Measurements from ENCODE around the gene SCAF8. TPM values are rescaled to one million over a fixed set of nuclear protein-coding genes. Genes with fewer than 3 reads are reported as not detected.

Gene SCAF8
- total and polyA plus RNA-seq, 10 donors: 10.5 to 60.7 (median 52.2) TPM

DNA sequence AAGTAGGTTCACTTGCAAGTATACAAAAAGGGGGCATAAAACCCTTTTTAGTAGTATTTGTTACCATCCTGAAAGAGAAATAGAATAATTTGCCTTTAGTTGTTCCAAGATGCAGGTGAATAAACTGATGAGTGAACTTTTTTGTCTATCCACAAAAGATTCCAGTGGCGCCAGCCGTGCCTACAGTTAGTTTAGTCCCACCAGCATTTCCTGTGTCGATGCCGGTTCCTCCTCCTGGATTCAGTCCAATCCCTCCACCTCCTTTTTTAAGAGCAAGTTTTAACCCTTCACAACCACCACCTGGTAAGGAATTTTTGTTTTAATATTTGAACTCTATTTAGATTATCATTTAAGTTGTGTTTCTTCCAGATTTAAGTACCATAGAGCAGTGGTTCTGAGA lies 90.9 kb downstream of the SCAF8 start:
- H3K27ac ChIP-seq: no peak overlapping the region
- intact Hi-C loops (cut with DNase I; ENCODE audit: low total_unique reads): no loop called here
- peaks cover 0 to 21% (median 5%) of the 10 kb centered on the region in 6 donors for H3K4me1 ChIP-seq
- no peak for DNase-seq
- H3K4me3 ChIP-seq: no peak overlapping the region
- whole genome bisulfite sequencing, 5 donors: 10 to 46% (median 28%) methylated on average over 4 of the region's 4 CpGs
- H3K27me3 ChIP-seq (replicated peaks in 1 of 7): no peaks in the 10 kb centered on the region
- H3K9me3 ChIP-seq: no peaks in the 10 kb centered on the region
- H3K36me3 ChIP-seq: peaks cover 0 to 100% (median 66%) of the 10 kb centered on the region in 6 donors
- TF ChIP-seq, protein P1, sequence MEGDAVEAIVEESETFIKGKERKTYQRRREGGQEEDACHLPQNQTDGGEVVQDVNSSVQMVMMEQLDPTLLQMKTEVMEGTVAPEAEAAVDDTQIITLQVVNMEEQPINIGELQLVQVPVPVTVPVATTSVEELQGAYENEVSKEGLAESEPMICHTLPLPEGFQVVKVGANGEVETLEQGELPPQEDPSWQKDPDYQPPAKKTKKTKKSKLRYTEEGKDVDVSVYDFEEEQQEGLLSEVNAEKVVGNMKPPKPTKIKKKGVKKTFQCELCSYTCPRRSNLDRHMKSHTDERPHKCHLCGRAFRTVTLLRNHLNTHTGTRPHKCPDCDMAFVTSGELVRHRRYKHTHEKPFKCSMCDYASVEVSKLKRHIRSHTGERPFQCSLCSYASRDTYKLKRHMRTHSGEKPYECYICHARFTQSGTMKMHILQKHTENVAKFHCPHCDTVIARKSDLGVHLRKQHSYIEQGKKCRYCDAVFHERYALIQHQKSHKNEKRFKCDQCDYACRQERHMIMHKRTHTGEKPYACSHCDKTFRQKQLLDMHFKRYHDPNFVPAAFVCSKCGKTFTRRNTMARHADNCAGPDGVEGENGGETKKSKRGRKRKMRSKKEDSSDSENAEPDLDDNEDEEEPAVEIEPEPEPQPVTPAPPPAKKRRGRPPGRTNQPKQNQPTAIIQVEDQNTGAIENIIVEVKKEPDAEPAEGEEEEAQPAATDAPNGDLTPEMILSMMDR (IDR thresholded peaks at IDR 0.05 in 8 of 11, conservative IDR thresholded peaks at IDR 0.05 in 3 of 11): no peak
- TF ChIP-seq POLR2AphosphoS5 (IDR thresholded peaks at IDR 0.05): no peak
- TF ChIP-seq POLR2A (IDR thresholded peaks at IDR 0.05): no peak

DNA sequence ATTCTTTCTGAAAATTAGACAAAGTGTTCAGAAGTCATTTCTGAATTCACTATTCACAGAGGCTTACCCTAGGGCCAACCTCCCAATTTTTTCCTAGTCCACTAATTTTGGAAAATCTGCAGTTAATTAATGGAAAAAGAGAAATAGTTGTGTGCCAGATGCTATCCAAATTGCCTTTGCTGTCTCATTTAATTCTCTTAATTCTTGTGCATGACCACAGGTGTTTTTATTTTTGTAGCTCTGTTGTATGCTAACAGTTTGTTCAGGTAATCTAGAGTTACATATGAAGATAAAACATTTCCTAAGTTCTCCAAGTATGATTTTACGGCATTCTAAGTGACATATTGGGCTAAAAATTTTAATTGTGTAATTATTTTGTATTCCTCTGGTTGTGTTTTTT lies 96.8 kb downstream of the SCAF8 start:
- no peak for TF ChIP-seq POLR2AphosphoS5 (IDR thresholded peaks at IDR 0.05)
- no peak for TF ChIP-seq POLR2A (IDR thresholded peaks at IDR 0.05)
- TF ChIP-seq, protein P1 (IDR thresholded peaks at IDR 0.05 in 8 of 11, conservative IDR thresholded peaks at IDR 0.05 in 3 of 11): no peak
- Histone ChIP-seq H3K27ac (no peak overlapping the region), H3K36me3 (peaks cover 0 to 97% (median 64%) of the 10 kb centered on the region in 6 donors), H3K4me3 (no peak overlapping the region), H3K4me1 (peaks cover 0 to 7% (median 6%) of the 10 kb centered on the region in 6 donors), H3K27me3 (replicated peaks in 1 of 7) (no peaks in the 10 kb centered on the region), H3K9me3 (no peaks in the 10 kb centered on the region)
- 97 to 100% (median 98%) methylated on average over 1 of the region's 1 CpG for WGBS, 5 donors
- no peak for DNase-seq
- intact Hi-C loops (cut with DNase I; ENCODE audit: low total_unique reads): no loop called here

DNA sequence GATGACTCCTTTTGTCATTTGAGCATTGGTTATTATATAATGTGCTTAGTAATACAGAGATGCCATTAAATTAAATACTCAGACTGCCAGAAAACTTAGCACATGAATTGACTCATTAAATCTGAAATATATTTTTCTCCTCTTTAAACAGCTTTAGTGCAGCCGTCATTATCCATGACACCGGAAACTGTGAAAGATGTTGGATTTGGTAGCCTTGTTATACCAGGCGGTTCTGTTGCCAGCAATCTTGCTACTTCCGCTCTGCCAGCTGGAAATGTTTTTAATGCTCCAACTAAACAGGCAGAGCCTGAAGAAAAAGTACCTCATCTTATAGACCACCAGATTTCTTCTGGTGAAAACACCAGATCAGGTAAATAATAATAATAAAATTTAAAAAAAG lies 97.6 kb downstream of the SCAF8 start:
- peaks cover 0 to 14% (median 8%) of the 10 kb centered on the region in 6 donors for H3K4me1 ChIP-seq
- no peaks in the 10 kb centered on the region for H3K27me3 ChIP-seq (replicated peaks in 1 of 7)
- 94 to 99% (median 96%) methylated on average over 4 of the region's 4 CpGs for WGBS, 5 donors
- DNase-seq: no peak
- no peak overlapping the region for H3K4me3 ChIP-seq
- TF ChIP-seq, protein P1 (IDR thresholded peaks at IDR 0.05 in 8 of 11, conservative IDR thresholded peaks at IDR 0.05 in 3 of 11): no peak
- no peak for TF ChIP-seq POLR2A (IDR thresholded peaks at IDR 0.05)
- no peak for TF ChIP-seq POLR2AphosphoS5 (IDR thresholded peaks at IDR 0.05)
- no peak overlapping the region for H3K27ac ChIP-seq
- intact Hi-C loops (cut with DNase I; ENCODE audit: low total_unique reads): no loop called here
- peaks cover 0 to 89% (median 58%) of the 10 kb centered on the region in 6 donors for H3K36me3 ChIP-seq
- H3K9me3 ChIP-seq: no peaks in the 10 kb centered on the region

DNA sequence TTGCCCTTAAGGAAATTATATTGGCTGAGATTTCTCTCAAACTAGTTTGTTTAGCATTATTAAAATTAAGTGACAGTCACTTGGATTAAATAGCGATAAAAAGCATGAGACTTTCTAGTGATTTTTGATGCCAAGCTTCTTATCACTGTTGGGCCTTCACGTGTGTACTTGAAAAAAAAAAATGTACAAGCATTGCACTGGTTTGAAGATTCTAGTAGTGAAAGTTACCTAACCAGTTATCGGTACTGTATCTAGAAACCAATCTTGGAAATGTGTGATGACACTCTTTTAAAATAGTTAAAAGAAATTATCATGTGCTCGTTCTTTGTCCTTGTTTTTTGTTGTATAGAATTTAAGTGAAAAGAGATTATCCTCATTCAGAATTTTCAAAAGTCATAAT lies 102.1 kb downstream of the SCAF8 start:
- Histone ChIP-seq H3K9me3 (no peaks in the 10 kb centered on the region), H3K27ac (no peak overlapping the region), H3K27me3 (replicated peaks in 1 of 7) (no peaks in the 10 kb centered on the region), H3K36me3 (peaks cover 0 to 54% (median 33%) of the 10 kb centered on the region in 6 donors), H3K4me1 (peaks cover 0 to 28% (median 14%) of the 10 kb centered on the region in 6 donors), H3K4me3 (no peak overlapping the region)
- TF ChIP-seq, protein P1 (IDR thresholded peaks at IDR 0.05 in 8 of 11, conservative IDR thresholded peaks at IDR 0.05 in 3 of 11): no peak
- TF ChIP-seq POLR2A (IDR thresholded peaks at IDR 0.05) (no peak), POLR2AphosphoS5 (IDR thresholded peaks at IDR 0.05) (no peak)
- WGBS, 5 donors: 64 to 76% (median 69%) methylated on average over 4 of the region's 4 CpGs
- no peak for DNase-seq
- intact Hi-C loops (cut with DNase I; ENCODE audit: low total_unique reads): no loop called here

All from spleen (tissue), 11 donors.